ENCODE measurements around the gene MUC13. TPM values are rescaled to one million over a fixed set of nuclear protein-coding genes. Genes with fewer than 3 reads are reported as not detected.

MUC13 gene
- total RNA-seq, 1 experiment from 2014 or later: not detected

DNA sequence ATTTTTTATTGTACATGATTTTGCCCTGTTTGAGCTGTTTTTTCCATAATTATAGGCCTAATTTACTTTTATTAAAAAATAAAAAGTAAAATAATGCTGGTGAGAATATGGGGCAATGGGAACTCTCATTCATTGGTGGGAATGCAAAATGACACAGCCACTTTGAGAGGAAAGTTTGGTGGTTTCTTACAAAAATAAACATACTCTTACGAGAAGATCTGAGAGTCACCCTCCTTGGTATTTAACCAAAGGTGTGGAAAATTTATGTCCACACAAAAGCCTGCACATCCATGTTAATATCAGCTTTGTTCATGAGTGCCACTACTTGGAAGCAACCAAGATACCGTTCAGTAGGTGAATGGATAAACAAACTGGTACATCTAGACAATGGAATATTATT, 9.8 kb downstream of the MUC13 start:
- Histone ChIP-seq H3K4me3 (no peak overlapping the region), H3K36me3 (no peaks in the 10 kb centered on the region), H3K27me3 (no peaks in the 10 kb centered on the region), H3K9me3 (0 out of 2 replicates have a peak, but pooled peaks cover 2% of the 10 kb centered on the region)
- no peak for DNase-seq

DNA sequence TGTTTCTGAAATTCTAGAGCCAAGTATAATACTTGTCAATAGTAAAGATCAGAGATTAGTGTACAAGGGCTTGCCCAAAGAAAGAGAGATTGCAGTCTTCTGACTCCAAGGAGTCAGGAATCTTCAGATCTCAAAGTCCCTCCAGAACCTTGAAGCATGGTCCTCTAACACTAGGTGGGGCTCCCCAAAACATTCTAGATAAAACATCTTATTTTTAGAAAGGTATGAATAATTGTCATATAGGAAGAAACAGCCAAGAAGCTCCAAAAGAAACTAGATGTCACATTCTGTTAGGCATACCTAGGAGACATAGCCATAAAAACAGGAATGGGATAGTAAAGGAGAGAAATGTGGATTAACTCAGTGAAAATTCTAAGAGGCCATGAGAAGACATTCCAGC, 10.7 kb downstream of the MUC13 start:
- no peaks in the 10 kb centered on the region for H3K36me3 ChIP-seq
- H3K9me3 ChIP-seq: 0 out of 2 replicates have a peak, but pooled peaks cover 2% of the 10 kb centered on the region
- H3K27me3 ChIP-seq: no peaks in the 10 kb centered on the region
- DNase-seq: no peak
- no peak overlapping the region for H3K4me3 ChIP-seq

DNA sequence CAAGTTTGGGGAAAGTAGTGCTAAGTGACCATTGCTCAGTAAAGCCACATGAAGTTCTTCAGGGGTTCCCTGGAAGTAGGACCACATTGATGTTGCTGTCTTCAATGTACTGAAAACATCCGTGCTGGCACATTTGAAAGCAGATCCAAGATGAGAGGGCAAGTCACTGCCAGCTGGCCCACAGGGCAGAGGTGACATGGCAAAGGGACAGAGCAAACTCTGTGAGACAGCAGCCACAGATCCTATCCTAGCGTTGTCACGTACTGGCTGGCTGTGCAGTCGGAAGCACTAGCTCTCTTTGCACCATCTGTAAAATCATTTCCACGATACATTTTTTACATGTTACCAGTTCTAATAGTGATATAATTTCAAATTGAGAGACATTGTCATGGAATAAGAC, 13.8 kb downstream of the MUC13 start:
- DNase-seq: no peak
- Histone ChIP-seq H3K9me3 (no peaks in the 10 kb centered on the region), H3K27me3 (no peaks in the 10 kb centered on the region), H3K36me3 (no peaks in the 10 kb centered on the region), H3K4me3 (no peak overlapping the region)

DNA sequence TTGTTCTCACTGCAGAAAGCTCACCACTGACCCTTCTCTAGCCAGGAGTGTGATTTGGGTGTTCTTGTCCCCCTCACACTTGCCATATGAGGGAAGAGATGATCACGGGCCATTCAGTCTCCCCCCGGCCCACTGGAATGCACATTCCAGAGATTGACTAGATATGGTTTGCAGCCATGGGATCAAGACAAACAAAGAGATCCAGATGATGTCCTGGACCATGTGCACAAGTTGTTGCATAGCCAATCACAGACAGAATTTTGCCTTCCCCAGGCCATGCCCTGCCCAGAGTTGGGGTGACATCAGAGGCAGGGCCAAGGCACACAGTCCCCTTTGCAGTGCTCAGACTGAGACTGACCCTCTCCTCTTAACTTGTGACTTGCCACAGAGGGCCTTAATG, 14.8 kb downstream of the MUC13 start:
- no peak for DNase-seq
- no peaks in the 10 kb centered on the region for H3K9me3 ChIP-seq
- no peaks in the 10 kb centered on the region for H3K36me3 ChIP-seq
- H3K4me3 ChIP-seq: no peak overlapping the region
- H3K27me3 ChIP-seq: no peaks in the 10 kb centered on the region

DNA sequence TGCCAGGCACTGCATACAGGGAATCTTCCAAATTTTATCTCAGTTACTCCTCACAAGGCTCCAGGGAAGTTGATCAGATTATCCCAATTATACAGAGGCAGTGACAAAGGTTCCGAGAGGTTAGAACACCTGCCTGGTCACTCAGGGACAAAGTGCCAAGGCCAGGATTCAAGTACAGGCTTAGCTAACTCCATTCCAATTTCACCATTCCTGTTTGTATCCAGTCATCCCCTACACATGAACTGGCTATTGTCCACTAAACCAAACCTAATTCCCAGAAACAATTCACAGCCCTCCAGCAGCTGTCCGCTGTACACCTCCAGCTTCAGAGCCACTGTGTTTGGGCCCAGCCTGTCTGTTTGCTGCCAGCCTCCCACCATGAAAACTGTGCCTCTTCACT, 16.0 kb downstream of the MUC13 start:
- H3K27me3 ChIP-seq: no peaks in the 10 kb centered on the region
- H3K9me3 ChIP-seq: no peaks in the 10 kb centered on the region
- H3K36me3 ChIP-seq: no peaks in the 10 kb centered on the region
- DNase-seq: no peak
- no peak overlapping the region for H3K4me3 ChIP-seq

DNA sequence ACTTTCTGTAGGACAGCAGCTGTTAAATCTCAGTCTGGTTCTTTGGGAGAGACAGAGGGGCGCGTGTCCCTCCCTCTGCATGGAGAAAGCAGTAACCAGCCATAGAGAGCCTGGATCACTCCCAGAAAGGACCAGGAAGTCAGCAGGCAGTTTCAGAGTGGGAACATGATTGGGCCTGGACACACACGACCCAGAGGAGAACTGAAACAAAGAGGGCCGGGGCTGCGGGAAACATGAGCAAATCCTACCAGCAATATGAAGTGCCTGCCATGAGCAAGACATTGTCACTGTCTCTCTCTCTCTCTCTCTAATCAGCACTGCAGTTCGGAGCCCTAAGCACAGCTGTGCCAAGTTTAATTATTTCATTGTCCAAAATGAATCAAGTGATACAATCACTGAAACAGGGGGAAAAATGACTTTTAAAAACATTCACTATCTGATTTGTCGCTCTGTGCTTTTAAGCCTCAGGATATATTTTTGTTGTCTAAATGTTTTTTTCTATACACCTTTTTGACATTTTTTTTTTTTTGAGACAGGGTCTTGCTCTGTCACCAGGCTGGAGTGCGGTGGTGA, 17.6 kb downstream of the MUC13 start:
- Histone ChIP-seq H3K4me3 (no peak overlapping the region), H3K27me3 (no peaks in the 10 kb centered on the region), H3K36me3 (no peaks in the 10 kb centered on the region), H3K9me3 (no peaks in the 10 kb centered on the region)
- no peak for DNase-seq

DNA sequence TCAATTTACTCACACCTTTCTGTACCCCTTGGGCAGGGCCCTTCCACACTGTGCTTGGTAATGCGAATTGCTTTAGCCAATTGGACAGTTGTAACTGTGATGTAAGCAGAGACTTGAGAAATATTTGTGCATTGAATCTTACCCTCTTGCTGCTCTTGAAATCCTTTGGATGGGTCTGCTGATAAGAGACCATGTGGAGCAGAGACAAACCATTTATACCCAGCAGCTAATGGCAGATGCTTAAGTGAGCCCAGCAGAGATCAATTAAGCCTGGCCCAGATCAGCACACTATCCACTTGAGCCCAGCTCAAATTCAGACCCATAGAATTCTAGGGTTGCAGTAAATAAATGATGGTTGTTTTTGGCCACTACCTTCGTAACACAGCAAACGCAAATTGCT, 19.3 kb downstream of the MUC13 start:
- Histone ChIP-seq H3K27me3 (no peaks in the 10 kb centered on the region), H3K9me3 (no peaks in the 10 kb centered on the region)

DNA sequence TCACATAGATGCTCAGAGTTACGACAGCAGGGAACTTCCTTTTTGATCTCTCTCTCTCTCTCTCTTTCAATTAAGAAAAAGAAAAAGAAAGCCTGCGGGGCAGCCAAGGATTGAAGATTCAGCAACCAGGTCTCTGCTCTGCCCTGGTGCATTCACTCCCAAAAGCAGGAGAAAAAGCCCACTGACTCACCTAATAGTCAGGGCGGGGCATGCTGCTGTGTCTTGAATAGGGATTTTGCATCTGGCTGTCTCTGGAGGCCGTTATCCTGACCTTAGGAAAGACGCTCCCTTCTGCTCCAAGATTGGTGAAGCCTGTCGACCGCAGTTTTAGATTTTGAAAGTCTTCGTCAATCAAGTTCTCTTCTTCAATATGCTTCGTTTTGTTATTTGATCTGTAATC, 26.6 kb downstream of the MUC13 start:
- no peak overlapping the region for H3K4me3 ChIP-seq
- no peaks in the 10 kb centered on the region for H3K36me3 ChIP-seq
- no peak for DNase-seq
- H3K27me3 ChIP-seq: peaks cover 3% of the 10 kb centered on the region; the same call in 1 of the 2 replicates
- H3K9me3 ChIP-seq: no peaks in the 10 kb centered on the region

More for the DNA sequence above, 19.3 kb downstream of the MUC13 start:
- no peaks in the 10 kb centered on the region for H3K36me3 ChIP-seq
- no peak for DNase-seq
- no peak overlapping the region for H3K4me3 ChIP-seq

DNA sequence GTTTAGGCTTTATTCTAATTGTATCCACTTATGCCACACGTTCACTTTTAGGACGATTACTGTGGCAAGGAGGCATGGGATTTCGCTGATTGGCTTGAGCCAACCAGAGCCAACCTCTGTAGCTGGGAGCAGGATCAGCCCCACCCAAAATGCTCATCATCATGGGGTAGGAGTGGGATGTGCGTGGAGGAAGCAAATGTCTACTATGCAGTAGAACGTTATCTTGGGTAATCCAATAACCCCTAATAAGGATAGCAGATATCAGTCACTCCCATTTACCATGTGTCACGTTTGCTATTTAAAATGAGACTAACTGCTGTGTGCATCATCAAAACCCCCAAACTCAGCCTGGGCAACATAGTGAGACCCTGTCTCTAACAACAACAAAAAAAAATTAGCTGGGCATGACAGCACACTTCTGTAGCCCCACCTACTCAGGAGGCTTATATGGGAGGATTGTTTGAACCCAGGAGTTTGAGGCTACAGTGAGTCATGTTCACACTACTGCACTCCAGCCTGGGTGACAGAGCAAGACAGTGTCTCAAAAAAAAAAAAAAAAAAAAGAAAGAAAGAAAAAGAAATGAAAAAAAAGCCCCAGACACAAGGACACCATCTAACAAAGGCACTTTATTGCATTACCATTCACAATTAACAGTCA, 29.6 kb downstream of the MUC13 start:
- H3K9me3 ChIP-seq: no peaks in the 10 kb centered on the region
- H3K4me3 ChIP-seq: no peak overlapping the region
- no peaks in the 10 kb centered on the region for H3K36me3 ChIP-seq
- peaks cover 3% of the 10 kb centered on the region; the same call in 1 of the 2 replicates for H3K27me3 ChIP-seq
- DNase-seq: no peak

DNA sequence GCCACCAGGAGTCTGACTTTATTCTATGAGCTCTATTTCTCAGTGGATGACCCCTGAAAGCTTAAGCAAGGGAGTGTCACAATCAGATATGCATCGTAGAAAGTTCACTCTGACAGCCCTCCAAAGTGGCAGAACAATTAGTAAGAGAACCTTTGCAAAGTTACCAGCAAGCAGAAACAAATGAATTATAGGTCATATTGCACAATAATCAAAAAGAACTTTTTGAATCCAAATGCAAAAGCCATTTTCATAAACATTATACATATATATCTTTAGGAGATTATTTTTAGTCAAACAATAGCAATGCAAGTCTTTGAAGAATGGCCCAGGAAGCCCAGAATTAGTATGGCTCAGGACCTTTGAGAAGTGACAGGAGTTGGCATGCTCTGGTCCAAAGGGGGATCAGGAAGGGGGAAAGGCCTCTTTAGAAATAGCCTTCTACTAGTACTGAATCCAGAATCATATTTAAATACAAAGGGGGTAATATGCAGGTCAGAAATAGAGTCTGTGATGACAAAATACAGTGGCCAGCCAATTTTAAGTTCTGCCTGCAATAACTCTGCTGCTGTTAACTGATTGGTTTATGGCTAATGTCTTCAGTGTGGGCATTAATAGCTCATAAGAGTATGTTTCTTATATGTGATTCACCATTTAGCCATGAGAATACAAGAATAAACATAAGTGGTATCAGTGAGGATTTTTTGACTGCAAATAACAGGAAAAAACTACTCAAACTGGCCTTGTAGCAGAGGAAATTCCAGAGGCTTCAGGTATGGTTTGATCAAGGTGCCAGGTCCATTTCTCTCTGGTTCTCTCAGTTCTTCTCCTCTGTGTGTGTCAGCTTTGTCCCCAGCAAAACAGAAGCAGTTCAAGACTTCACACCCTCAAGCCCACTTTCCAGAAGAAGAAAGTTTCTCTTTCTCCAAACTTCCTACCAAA, 30.4 kb downstream of the MUC13 start:
- Histone ChIP-seq H3K36me3 (no peaks in the 10 kb centered on the region), H3K4me3 (no peak overlapping the region), H3K9me3 (no peaks in the 10 kb centered on the region), H3K27me3 (peaks cover 3% of the 10 kb centered on the region; the same call in 1 of the 2 replicates)
- DNase-seq: no peak

DNA sequence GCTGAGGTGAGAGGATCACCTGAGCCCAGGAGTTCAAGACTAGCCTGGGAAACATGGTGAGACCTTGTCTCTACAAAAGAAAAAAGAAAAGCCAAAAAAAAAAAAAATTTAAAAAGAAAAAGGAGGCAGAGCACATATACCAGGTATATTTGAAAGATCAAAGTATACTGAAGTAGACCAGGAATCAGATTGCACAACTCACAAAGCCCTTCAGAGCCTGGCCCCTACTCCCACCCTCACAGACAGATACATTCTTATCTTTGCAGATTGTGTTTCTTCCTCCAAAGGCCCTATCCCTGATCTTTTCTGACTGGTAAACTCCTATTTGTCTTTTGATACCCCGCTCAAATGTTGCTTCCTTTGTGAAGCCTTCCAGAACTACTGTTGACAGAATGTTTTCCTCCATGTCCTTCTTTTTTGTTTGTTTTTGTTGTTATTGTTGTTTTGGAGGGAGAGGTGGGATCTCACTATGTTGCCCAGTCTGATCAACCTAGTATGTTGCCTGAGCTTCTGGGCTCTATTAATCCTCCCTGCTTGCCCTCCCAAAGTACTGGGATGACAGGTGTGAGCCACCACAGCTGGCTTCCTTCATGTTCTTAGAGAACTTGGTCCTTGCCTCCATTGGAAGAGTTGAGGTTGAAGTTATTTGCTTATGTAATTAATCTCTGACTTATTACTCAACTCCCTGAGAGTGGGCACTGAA, 37.6 kb downstream of the MUC13 start:
- DNase-seq: no peak
- Histone ChIP-seq H3K36me3 (no peaks in the 10 kb centered on the region), H3K9me3 (no peaks in the 10 kb centered on the region), H3K4me3 (no peak overlapping the region), H3K27me3 (no peaks in the 10 kb centered on the region)

DNA sequence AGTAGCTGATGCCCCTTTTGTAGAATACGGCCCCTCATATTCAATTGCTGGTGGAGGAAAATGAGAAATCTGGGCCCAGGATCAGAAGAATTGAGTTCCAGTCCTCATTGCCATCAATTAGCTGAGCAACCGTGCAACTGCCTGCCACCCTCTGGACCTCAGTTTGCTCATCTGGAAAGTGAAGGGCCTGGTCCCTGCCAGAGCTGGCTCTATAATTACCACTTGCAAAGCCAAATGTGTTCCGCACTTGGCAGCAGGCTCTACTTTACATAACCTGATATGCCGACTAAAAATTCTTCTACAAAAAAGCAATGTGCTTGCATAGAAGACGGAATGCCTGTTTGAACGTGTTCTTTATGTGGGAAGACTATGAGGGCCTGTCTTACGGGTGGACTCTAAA, 38.8 kb downstream of the MUC13 start:
- DNase-seq: no peak
- no peaks in the 10 kb centered on the region for H3K9me3 ChIP-seq
- H3K36me3 ChIP-seq: no peaks in the 10 kb centered on the region

DNA sequence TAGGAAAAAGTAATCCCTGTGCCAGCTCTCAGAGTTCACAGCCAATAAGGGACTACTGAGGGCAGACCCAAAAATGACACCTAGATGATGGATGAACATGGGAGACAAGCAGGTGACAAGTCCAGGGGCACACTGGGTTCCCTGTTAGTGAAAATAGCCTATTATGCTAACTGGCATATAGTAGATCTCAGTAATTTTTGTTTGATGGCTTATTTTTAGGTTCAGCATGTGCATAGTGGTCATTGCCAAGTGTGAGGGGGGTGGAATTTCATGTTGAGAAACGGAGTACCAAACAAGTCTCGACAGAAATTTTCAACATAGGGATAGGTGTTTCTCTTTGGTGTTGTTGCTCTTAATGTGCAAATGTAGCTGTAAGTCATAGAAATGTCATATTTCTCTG, 41.0 kb downstream of the MUC13 start:
- no peaks in the 10 kb centered on the region for H3K27me3 ChIP-seq
- H3K9me3 ChIP-seq: no peaks in the 10 kb centered on the region
- H3K36me3 ChIP-seq: no peaks in the 10 kb centered on the region
- no peak overlapping the region for H3K4me3 ChIP-seq
- DNase-seq: no peak

More for the DNA sequence above, 38.8 kb downstream of the MUC13 start:
- Histone ChIP-seq H3K27me3 (no peaks in the 10 kb centered on the region), H3K4me3 (no peak overlapping the region)

DNA sequence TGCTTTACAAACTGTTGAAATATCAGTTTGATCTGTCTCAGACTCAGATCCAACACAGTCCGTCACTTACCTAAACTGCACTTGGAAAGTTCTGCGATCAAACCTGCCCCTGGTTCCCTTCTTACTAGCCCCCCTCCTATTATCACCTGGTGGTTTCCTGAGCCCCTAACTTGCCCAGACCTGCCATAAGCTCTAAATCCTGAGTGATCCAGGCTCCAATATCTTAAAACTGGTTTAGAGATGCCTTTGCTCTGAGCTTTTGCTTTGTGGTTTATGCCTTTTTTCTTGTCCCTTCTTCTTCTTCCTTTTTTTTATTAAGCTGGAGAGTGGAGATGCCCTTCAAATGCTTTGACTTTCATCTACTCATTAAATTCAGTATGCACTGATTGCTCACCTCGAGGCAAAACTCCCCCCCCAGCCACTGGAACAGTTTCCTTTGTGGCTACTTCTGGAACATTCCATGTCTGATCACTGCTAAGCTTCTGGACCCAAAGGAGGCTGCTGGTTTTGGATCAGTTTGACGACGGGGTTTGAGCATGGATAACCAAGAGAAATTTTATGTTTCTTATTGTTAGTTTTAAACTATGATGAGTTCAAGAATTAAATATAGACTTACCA, 43.9 kb downstream of the MUC13 start:
- H3K9me3 ChIP-seq: no peaks in the 10 kb centered on the region
- no peaks in the 10 kb centered on the region for H3K36me3 ChIP-seq
- H3K27me3 ChIP-seq: no peaks in the 10 kb centered on the region
- DNase-seq: no peak
- no peak overlapping the region for H3K4me3 ChIP-seq

DNA sequence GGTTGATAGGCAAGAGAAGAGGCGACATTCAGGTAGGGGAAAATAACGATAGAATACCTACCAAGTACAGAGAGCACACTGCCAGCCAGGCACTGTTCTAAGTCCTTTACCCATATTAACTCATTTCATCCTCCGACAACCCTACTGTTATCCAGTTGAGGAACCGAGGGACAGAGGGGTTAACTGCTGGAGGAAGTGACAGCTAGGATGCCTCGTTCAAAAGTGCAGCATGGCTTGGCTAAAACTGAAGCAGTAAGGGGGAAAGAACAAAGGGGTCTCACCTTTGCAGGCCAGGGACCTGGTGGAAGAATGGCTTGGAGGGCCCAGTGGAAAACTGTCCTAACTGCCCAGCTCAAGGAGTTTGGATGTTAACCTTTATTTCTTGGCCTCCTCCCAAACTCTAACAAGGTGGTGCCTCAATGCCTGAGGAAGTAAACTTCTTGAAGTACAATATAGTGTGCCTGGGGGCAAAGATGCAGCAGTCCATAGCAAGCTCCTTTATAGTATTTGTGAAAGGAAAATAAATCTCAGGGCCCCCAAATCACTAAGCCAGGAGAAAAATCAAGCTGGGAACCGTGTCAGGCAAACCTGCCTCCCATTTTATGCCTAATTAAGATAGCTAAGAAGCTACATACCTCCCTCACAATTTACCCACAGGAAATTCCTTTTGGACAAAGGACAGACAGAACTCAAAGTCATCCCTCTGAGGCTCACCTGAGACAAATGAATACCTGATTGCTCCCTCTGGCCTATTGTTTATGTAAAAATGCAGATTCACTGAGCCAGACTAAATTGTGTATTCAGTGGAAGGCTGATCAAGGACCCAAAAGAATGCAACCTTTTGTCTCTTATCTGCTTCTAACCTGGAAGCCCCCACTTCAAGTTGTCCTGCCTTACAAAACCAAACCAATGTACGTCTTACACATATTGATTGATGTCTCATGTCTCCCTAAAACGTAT, 45.8 kb downstream of the MUC13 start:
- Histone ChIP-seq H3K27me3 (no peaks in the 10 kb centered on the region), H3K4me3 (no peak overlapping the region), H3K9me3 (no peaks in the 10 kb centered on the region), H3K36me3 (no peaks in the 10 kb centered on the region)
- DNase-seq: no peak

Measured in MG63 (cell line).